Activated CD4-positive, alpha-beta T cell treated with anti-CD3 and anti-CD28 coated beads, Interleukin-2, Interleukin-4, amounts not matched to agents 100 ng/mL and 50 ng/mL, durations not matched to agents 16 hours and 8 hours (primary cell): ENCODE data around the gene IFNLR1.
"Not testable (repeated sequence)": the region's sequence is repeated elsewhere in the genome, so short reads cannot be mapped to it uniquely, and the experiment has no call there.

Experiments
- DNase-seq: peaks from one replicate; pipeline ENCODE4 v3.0.0-alpha.2; 2020; ENCODE audit warnings: low spot score

IFNLR1 gene

DNA sequence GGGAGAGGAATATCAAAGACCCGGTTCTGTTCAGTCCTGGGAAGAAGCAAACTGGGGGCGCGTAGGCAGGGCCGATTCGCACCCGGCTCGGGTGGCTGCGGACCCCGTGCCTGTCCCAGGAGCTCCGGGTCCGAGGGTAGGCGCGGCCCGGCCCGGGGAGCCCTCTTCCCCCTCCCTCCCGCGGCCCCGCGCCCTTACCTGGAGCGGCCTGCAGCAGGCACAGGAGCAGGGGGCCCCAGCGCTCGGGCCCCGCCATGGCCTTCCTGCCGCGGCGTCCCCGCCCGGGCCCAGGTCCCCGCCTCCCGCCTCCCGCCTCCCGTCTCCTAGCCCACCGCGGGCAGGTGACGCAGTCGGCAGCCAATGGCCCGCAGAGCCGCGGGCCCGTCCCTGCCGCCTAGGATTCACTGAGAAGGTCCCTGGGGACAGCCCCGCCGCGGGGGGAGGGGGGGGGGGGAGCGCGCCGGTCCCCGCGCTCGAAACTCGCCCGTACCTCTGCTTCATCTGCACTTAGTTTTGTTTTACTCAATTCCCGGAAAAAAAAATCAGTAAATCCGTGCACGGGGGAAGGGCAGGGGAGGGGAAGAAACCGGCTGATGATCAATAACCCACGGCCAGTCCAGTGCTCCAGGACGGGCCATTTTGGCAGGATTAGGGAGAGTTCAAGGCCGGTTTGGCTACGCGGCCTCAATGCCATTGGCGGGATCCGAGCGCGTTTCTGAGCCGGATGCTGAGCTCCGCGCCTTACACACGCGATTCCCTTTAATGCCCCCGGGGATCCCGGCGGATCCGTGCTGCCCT lies at the start of gene IFNLR1:
IFNLR1 (minus strand) TSS at position 297 of the 798 bp plus-strand sequence; CDS start at position 256, 41 bp downstream.
- peak; percentile 59 for DNase-seq

GRCh38 chr1:24235921-24236788 lies 49.1 kb upstream of the IFNLR1 start:
- DNase-seq = peak; percentile 33

DNA sequence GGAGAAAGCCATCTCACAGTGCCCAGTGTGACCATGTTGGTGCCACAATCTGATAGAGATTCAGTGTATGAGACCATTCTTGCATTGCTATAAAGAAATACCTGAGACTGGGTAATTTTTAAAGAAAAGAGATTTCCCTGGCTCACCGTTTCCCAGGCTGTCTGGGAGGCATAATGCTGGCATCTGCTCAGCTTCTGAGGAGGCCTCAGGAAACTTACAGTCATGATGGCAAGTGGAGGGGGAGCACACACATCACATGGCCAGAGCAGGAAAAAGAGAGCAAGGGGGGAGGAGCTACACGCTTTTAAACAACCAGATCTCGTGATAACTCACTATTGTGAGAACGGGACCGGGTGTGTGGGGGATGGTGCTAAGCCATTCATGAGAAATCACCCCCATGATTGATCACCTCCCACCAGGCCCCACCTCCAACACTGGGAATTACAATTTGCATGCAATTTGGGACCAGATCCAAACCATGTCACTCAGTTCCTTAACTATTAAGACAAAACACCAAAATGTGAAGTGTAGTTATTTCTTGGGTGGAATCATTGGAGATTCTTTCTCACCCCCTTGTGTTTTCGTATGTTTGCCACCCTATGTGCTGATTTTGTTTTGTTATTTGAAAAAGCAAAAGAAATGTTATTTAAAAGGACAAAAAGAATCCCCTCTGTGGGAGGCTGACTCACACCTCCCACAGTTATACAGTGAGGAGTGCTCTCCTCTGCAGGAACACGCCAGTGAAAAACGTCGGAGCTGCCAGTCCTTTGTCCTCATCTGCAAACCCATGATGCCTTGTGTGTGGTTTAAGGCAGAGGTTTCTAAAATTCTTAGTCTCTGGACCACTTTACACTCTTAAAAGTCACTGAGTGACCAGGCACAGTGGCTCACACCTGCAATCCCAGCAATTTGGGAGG lies 46.9 kb upstream of the IFNLR1 start:
- DNase-seq = no peak

- DNase-seq = no peak
Observed at GRCh38 chr1:24231701-24232100, 44.6 kb upstream of the IFNLR1 start.

GRCh38 chr1:24228311-24228710 lies 41.2 kb upstream of the IFNLR1 start:
- peak; percentile 42 for DNase-seq

GRCh38 chr1:24226749-24227148 lies 39.7 kb upstream of the IFNLR1 start:
- peak; percentile 42 for DNase-seq

- no peak for DNase-seq
Observed at GRCh38 chr1:24224761-24225160, 37.7 kb upstream of the IFNLR1 start.

GRCh38 chr1:24224086-24224485 lies 37.0 kb upstream of the IFNLR1 start:
- no peak for DNase-seq

GRCh38 chr1:24222793-24223192 lies 35.7 kb upstream of the IFNLR1 start:
- DNase-seq = no peak

- no peak for DNase-seq
Observed at GRCh38 chr1:24222008-24222605, 35.0 kb upstream of the IFNLR1 start.

DNA sequence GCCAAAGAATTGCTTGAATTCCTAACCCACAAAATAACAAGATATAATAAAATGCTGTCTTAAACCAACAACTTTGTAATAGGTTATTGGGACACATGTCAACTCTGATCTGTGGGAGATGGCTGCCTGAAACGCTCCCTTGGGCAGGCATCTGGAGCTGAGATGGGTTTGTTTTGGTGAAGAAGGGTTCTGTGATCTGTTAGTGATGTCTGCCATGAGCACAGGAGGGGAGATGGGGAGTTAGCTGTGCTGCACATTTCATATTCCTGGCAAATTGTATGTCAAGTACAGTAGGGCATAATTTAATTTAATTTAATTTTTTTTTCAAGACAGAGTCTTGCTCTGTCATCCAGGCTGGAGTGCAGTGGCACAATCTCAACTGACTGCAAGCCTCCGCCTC lies 34.2 kb upstream of the IFNLR1 start:
- no peak for DNase-seq

DNA sequence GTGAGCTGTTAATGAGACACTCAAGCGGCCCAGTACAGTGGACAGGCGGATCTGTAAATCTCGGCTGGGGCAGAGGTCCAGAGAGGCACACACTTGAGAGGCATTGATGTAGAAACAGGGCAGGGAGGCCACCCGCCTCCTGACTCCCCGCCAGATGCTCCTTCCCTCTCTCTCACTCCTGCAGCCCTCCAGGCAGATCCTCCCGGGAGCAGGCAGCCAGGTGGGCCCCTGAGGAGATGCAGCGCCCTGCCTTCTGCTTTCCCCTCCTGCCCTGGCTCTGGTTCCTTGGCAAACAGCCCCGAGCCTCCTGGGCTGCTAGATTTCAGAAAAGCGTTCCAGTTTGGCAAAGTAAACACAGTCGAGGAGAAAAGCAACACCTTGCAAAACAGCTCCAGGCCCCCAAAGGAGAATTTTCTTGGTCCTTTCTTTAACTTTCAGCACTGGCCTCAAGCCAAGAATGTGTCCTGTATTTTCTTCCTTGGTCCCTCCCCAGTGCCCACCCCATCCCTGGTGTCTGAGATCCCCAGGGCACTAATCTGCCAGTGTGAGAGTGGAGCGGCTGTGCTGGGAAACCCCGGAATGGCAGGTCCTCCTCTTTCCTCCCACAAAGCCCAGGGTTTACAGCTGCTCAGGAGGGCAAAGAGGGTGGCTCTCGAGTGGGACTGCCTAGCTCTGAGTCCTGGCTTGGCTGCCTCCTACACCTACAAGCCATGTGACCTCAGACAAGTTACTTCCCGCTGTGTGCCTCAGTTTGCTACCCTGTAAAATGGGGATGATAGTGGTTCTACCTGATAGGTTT lies 29.4 kb upstream of the IFNLR1 start:
- DNase-seq = no peak

- no peak for DNase-seq
Observed at GRCh38 chr1:24215226-24215814, 28.2 kb upstream of the IFNLR1 start.

DNA sequence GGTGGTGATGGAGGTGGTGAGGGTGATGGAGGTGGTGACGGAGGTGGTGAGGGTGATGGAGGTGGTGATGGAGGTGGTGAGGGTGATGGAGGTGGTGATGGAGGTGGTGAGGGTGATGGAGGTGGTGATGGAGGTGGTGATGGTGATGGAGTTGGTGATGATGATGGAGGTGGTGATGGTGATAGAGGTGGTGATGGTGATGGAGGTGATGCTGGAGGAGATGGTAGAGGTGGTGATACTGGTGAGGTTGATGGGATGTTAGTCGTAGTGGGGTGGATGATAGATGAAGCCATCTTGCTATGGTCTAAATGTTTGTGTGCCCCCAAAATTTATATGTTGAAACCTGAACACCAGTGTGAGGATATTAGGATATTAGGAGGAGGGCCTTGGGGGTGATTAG lies 25.3 kb upstream of the IFNLR1 start:
- no peak for DNase-seq

DNA sequence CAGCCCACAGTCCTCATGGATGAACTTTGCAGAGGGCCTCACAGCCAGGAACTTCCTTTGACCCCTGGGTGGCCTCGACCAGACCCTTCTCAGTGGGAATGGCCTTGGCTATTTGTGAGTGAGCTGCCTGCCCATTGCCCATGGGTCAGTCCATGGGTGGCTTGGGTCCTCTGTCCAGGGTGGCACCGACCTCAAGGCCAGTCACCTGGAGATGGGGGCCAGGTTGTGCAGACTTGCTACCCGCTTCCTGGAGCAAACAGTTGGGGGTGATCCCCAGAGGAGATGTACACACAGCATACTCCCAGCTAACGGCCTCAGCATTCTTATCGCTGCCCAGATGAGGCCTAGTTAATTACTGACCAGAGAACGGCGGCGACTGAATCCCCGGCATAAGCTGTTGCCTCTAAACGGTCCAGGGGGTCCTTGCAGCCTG lies 23.1 kb upstream of the IFNLR1 start:
- no peak for DNase-seq

- no peak for DNase-seq
Observed at GRCh38 chr1:24209097-24209496, 22.0 kb upstream of the IFNLR1 start.

GRCh38 chr1:24207709-24208108 lies 20.6 kb upstream of the IFNLR1 start:
- no peak for DNase-seq

- not testable (repeated sequence) for DNase-seq
Observed at GRCh38 chr1:24207395-24207687, 20.3 kb upstream of the IFNLR1 start.

- DNase-seq = no peak
Observed at GRCh38 chr1:24206516-24207394, 19.7 kb upstream of the IFNLR1 start.

DNA sequence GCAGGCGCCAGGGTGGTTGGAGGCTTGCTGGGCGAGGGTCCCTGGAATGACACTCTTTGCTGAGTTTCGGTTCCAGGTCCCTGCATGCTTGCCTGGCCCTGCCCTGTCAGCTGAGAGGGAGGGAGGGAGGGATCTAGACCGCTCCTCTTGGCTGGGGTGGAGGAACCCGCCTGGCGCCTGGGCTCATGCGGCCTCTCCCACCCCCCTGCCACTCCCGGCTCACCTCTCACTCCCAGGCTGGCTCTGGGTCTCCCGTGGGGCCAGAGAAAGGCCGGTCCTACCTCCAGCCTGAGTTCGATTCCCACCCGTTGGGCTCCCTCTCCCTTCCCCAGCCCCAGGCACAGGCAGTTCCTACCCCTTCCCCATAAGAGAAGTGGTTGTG lies 19.0 kb upstream of the IFNLR1 start:
- no peak for DNase-seq
